Activated T-cell treated with anti-CD3 and anti-CD28 coated beads for 1 hour (primary cell): ENCODE measurements around the gene FLNB.

Experiments used
- DNase-seq: peaks from one replicate; pipeline ENCODE4 v3.0.0-alpha.2; 2020; ENCODE audit warnings: low read depth

FLNB gene

DNA sequence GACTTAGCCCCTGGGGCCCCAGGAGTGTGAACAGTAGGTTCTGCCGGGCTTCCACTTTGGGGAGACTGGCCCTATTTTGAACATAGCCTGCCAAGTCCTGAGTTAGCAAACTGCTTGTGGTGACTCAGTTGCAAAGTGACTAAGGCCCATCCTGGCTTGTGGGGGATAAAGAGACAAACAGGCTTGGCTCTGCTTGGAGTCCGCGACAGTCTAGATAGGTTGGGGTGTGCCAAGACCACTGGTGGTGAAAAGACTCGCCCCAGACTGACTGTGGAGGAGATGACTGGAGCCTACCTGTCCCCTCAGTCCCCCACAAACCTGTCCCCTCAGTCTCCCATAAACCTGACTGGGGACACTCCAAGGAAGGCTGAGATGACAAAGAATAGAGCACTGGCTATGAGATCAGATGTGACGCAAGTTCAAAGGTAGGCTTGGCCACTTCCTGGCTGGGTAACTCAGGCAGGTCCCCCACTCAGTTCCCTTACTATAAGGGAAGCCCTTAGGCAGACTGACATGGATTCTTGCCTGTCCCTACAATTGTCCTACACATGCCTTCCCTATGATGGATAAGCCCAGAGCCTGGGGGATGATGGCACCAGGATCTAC lies 198.3 kb downstream of the FLNB start:
- DNase-seq = no peak

DNA sequence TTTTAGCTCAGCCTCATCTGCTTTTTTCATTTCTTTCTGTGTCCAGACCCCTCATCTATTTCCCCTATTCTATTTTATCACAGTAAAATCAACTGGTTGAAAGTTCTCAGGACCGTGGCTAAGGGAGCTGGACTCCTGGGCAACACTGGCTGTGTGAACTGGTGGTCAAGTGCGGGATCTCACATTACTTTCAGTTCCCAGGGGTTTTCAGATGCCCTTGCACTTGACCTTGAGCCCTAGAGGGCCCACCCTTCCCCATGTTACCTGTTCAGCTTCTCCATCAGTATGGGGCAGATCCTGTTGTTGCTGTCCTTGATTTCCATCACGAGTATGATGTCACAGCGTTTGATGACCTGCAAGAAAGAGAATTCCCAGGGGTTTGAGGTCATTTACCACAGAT lies 199.7 kb downstream of the FLNB start:
- no peak for DNase-seq

DNA sequence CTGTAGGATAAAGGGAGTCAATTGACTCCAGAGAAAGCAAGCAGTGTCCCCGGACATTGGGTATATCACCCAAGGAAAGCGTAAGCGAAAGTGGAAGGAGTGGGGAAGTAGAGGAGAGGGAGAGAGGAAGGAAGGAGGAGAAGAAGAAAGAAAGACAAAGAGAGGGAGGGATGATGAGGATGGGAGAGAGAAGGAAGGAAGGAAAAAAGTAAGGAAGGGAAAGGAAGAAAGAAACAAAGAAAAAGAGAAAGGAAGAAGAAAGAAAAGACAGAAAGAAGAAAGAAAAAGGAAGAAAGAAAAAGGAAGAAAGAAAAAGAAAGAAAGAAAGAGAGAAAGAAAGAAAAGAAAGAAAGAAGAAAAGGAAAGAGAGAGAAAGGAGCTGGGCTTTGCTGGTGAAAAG lies 201.7 kb downstream of the FLNB start:
- no peak for DNase-seq

DNA sequence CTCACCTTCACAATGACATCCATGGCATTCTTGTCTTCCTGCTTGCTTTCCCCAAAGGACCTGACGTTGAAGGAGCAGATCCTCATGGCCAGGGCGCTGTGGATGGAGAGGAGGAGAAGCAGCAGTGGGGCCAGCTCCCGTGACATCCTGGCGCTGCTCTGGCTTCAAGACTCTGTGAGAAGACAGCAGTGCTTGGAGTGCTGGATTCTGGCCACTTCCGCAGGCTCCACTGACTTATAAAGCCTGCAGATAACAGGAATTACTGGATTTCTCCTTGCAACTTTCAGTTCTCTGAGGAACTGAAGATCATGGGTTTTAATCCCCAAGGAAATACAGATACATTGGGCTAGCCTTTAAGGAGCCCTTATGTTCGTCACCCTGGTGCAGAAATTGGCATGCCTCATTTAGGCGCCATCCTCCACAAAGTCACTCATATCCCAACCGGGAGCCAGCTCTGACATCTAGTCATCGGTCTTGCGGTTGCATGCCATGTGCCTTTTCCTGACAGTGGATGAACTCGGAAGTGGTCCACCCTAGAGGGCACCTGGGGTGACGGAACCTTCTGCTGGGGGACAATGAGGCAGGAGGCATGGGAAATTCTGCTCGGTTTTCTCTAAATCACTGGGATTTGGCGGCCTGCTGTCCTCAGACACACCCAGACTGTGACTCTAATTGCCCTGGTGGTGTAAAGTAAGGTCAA lies 202.7 kb downstream of the FLNB start, which contains the start of gene DNASE1L3:
DNASE1L3 (minus strand) TSS at position 212 of the 700 bp plus-strand sequence; CDS start at position 146, 66 bp downstream.
- no peak for DNase-seq

DNA sequence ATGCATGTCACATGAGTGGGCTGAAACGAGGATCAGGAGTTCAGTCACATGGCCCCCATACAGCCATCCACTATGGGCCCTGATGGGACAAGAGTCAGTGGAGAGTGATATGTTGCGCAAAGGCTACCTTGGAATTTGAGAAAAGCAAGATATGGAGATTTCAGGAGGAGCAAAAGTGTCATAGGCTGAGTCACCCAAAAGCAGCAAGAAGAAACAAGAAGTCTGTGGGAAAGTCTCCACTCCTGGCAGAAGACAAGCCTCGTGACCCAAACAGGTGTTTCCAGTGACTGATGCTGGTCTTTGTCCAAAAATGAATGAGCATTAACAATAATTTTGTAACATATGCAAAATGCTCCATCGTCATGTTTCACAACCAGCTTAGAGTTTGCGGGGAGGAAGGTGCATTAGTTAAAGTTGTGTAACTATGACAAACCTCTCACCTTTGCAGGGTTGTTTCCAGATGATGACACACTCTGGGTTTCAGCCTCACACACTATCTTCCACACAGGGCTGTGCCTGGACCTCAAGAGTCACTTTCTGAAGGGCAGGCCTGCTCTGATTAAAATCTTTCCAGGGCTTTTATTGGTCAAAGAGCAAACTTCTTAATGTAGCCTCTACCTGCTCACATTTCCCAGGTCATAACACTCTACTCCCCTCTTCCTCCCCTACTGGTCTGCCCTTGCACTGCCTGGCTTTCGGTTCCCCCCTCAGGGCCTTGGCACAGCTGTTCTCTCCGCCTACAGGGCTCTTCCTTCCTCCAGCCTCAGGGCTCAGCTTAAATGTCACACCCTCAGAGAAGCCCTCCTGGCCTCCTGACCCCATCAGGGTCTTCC lies 206.5 kb downstream of the FLNB start:
- DNase-seq = no peak

DNA sequence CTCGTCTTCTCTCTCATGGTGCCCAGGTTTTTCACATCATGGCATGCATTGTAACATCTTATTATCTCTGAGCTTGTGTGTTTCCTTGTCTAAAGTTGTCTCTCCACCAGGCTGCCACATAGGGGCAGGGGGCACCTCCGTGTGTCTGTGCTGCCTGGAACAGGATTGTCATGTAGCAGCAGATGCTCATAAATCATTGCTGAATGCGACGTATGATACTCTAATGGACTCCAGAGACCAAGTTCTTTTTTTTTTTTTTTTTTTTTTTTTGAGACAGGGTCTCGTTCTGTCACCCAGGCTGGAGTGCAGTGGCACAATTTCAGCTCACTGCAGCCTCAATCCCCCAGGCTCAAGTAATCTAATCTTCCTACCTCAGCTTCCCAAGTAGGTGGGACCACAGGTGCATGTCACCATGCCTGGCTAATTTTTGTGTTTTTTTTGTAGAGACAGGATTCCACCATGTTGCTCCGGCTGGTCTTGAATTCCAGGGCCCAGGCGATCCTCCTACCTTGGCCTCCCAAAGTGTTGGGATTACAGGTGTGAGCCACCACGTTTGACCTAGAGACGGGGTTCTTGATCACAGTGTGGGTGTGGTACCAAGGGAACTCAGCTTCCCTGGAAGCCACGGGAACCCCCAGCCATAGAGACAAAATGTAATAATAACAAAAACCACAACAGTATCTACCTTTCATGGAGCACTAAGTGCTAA lies 207.2 kb downstream of the FLNB start:
- no peak for DNase-seq

DNA sequence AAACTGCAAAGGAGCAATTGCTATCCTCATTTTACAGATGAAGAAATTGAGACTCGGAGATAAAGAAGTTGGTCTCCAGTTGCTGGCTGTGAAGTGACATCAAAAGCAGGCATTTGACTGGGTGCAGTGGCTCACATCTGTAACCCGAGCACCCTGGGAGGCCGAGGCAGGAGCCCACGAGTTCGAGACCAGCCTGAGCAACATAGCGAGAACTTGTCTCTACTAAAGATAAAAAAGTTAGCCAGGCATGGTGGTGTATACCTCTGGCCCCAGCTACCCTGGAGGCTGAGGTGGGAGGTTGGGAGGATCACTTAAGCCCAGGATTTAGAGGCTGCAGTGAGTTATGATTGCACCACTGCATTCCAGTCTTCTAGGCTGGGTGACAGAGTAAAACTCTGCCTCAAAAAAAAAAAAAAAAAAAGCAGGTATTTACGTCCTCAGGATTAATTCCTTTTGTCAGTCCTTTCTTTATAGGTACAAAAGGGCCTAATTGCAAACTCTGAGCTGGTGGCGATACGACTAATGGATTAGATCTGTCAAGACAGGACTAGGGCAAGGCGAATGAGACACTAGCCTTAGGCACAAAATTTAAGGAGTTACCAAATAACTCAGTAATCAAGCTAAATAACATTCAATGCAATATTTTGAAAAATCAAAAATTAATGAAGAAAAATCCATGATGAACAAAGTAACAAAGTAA lies 208.4 kb downstream of the FLNB start:
- no peak for DNase-seq

DNA sequence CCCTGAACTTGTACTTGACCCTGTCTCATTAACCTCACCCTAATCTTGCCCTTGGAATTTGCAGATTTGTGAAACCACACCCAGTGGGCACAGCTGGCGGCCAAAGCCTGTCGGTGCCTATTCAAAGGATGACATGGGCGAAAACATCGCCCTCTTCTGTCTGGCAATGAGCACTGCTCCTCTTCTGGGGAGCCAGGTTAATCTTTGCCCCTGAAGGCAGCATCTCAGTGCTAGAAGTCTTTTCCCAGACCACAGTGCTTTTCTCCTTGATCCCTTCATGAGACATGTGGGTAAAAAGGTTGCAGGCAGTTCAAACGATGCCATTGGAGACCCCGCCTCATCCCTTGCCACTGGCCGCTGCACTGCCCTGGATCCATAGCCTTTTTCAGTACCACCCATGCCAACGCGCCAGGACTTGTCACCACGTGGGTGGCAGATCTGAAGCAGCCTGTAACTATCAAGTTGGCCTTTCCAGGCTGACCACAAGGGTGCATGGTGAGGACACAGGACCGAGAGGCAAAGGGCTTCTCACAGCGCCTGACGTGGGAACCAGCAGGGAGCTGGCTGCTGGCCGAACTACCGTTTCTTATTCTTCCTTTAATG lies 209.1 kb downstream of the FLNB start:
- DNase-seq = peak; percentile 30

DNA sequence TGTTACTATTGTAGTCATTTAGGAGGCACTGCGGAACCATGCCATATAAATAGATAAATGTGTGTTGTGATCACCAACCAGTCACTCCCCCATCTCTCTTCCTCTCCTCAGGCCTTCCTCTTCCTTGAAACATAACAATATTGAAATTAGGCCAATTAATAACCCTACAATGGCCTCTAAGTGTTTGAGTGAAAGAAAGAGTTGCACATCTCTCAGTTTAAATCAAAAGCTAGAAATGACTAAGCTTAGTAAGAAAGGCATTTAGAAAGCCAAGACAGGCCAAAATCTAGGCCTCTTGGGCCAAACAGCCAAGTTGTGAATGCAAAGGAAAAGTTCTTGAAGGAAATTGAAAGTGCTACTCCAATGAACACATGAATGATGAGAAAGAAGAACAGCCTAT lies 210.7 kb downstream of the FLNB start:
- DNase-seq = no peak
